ENCODE measurements around the gene PEF1. TPM values are rescaled to one million over a fixed set of nuclear protein-coding genes. Genes with fewer than 3 reads are reported as not detected.

PEF1 gene
- polyA plus RNA-seq, 2 donors: 38.6 to 62.0 TPM

DNA sequence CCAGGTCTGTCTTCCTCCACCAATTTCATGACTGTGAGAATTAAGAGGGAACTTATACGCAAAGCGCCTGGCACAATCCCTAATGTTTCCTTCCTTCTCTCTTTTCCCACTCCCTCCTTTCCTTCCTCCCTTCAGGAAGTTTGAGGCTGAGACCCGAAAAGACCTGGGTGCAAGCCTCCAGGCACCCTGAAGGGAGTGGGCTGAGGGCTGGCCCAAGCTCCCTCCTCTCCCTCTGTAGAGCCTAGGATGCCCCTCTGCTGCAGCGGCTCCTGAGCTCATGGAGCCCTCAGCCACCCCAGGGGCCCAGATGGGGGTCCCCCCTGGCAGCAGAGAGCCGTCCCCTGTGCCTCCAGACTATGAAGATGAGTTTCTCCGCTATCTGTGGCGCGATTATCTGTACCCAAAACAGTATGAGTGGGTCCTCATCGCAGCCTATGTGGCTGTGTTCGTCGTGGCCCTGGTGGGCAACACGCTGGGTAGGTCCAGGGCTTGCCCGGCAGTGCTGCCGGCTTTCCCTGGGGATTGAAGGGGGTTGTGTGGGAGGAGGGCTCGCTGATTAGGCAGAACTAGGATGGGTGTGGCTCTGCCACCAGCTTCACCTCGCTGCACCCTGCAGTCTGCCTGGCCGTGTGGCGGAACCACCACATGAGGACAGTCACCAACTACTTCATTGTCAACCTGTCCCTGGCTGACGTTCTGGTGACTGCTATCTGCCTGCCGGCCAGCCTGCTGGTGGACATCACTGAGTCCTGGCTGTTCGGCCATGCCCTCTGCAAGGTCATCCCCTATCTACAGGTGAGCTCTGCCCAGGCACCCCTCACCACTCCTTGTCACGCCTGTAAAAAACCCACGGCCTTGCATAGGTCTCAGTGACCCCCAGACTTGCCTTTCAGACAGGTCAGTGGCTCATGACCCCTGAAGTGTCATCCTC, 25.5 kb downstream of the PEF1 start:
- no peaks in the 10 kb centered on the region for H3K36me3 ChIP-seq (ENCODE audit: control insufficient read depth in 2 of 2, insufficient read depth in 2 of 2, low read length in 1 of 2)
- no peaks in the 10 kb centered on the region for H3K9me3 ChIP-seq (ENCODE audit: control insufficient read depth in 2 of 2, insufficient read depth in 1 of 2, low read depth in 1 of 2, low read length in 1 of 2)
- whole genome bisulfite sequencing, 2 donors: 76 to 79% methylated on average over 23 of the region's 23 CpGs
- H3K27ac ChIP-seq (ENCODE audit: low read depth in 2 of 2, low read length in 1 of 2): no peak overlapping the region
- no peak overlapping the region for H3K4me3 ChIP-seq (ENCODE audit: low read depth in 1 of 2, low read length in 2 of 2)
- H3K27me3 ChIP-seq (ENCODE audit: control insufficient read depth in 1 of 2, insufficient read depth in 2 of 2, low read length in 2 of 2): no peaks in the 10 kb centered on the region
- peaks cover 3 to 6% of the 10 kb centered on the region in 2 donors for H3K4me1 ChIP-seq (ENCODE audit: control insufficient read depth in 2 of 2, insufficient read depth in 2 of 2, low read length in 1 of 2)

DNA sequence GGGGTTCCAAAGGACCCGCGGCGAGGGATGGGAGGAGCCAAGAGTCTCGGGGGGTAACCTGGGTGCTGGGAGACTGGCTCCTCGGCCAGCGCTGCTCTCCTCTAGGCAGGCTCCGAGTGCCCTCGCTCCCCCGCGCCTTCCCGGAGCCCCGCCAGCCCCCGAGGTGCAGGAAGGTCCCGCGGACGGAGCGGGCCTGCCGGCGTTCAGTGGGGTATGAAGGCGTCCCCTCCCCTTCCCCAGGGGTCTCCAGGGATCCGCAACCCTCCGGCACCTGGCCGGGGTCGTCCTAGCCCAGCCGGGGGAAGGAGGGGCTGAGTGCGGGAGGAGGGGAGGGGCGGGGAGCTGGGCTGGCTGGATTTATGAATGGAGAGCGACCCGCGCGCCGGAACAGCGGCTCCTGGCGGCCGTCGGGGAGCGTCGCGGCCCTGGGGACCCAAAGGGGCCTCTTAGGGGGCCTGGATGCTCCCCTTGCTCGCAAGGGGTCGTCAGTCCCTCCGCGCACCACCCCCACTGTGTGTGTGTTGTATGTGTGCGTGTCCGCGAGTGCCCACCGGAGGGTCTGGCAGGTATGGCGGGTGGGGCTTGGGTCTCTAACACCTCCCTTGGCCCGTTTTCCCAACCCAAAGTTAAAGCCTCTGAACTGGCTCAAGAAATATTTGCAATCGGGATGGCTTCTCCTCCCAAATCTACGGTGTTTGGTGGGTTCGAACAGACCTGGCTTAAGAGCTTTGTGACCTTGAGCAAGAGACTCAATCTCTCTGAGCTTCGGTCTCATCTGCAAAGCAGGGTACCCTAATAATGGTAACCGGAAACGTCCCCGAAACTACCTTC, 26.5 kb downstream of the PEF1 start:
- Histone ChIP-seq H3K27ac (ENCODE audit: low read depth in 2 of 2, low read length in 1 of 2) (no peak overlapping the region), H3K9me3 (ENCODE audit: control insufficient read depth in 2 of 2, insufficient read depth in 1 of 2, low read depth in 1 of 2, low read length in 1 of 2) (no peaks in the 10 kb centered on the region), H3K4me3 (ENCODE audit: low read depth in 1 of 2, low read length in 2 of 2) (peak overlapping the region; percentile 26 to 32), H3K36me3 (ENCODE audit: control insufficient read depth in 2 of 2, insufficient read depth in 2 of 2, low read length in 1 of 2) (no peaks in the 10 kb centered on the region), H3K27me3 (ENCODE audit: control insufficient read depth in 1 of 2, insufficient read depth in 2 of 2, low read length in 2 of 2) (no peaks in the 10 kb centered on the region), H3K4me1 (ENCODE audit: control insufficient read depth in 2 of 2, insufficient read depth in 2 of 2, low read length in 1 of 2) (peaks cover 3 to 6% of the 10 kb centered on the region in 2 donors)
- 11 to 13% methylated on average over 49 to 56 of the region's 56 CpGs for WGBS, 2 donors

DNA sequence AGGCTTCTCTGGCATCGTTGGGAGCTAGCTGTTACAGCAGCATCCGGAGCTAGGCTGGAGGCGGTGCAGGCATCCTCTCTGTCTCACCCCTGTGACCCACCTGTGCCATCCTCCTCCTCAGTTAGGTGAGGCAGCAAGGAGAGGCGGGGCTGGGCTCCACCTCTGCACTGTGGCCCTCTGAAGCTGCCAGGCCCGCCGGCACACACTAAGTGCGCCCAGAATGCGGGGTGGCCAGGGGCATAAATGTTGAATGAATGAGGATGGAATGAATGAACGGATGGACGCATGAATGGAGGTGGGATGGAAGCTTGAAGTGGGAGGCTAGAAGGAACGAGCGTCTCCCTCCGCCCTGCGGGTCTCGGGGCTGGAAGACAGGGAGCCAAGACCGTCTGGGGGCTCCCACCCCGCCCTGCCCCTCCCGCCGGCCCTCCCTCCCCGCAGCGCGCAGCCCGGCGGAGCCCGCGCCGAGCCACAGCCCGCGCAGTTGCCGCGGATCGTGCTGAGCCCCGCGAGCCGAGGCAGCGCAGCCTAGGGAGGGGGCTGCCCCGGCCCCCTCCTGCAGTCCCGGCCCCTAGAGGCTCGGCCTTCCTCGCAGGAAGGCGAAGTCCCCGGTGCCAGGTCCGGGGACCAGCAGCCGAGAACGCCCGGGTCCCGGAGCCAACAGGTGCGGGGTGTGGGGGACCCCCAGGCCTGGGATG, 27.3 kb downstream of the PEF1 start, which contains the start of gene HCRTR1:
HCRTR1 (plus strand) TSS at position 472 of the 698 bp plus-strand sequence. CDS start 1,504 bp downstream, outside the sequence.
- Histone ChIP-seq H3K4me1 (ENCODE audit: control insufficient read depth in 2 of 2, insufficient read depth in 2 of 2, low read length in 1 of 2) (peaks cover 3 to 6% of the 10 kb centered on the region in 2 donors), H3K4me3 (ENCODE audit: low read depth in 1 of 2, low read length in 2 of 2) (peak within 1 kb of the TSS; percentile 26 to 32), H3K9me3 (ENCODE audit: control insufficient read depth in 2 of 2, insufficient read depth in 1 of 2, low read depth in 1 of 2, low read length in 1 of 2) (no peaks in the 10 kb centered on the region), H3K36me3 (ENCODE audit: control insufficient read depth in 2 of 2, insufficient read depth in 2 of 2, low read length in 1 of 2) (no peaks in the 10 kb centered on the region), H3K27ac (ENCODE audit: low read depth in 2 of 2, low read length in 1 of 2) (no peak within 1 kb of the TSS), H3K27me3 (ENCODE audit: control insufficient read depth in 1 of 2, insufficient read depth in 2 of 2, low read length in 2 of 2) (no peaks in the 10 kb centered on the region)
- 6 to 15% methylated on average over 19 to 48 of the region's 48 CpGs for WGBS, 2 donors

DNA sequence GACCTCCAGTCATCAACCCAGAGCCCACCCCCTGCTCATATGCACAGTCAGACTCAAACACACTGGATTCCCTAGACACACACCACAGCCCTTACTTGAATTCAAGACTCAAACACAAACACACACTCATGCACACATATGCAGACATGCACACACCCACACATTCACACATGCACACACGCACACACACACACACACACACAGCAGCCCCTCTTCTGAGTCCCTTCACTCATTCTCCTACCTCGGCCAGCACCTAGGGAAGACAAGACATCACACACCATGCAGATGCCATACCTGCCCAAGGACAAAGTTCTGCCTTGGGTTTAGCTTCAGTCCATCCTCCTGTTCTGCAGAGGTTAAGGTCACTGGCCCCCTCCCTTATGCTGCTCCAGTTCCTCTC, 28.7 kb downstream of the PEF1 start:
- WGBS, 2 donors: 61 to 68% methylated on average over 2 of the region's 2 CpGs
- Histone ChIP-seq H3K9me3 (ENCODE audit: control insufficient read depth in 2 of 2, insufficient read depth in 1 of 2, low read depth in 1 of 2, low read length in 1 of 2) (no peaks in the 10 kb centered on the region), H3K27me3 (ENCODE audit: control insufficient read depth in 1 of 2, insufficient read depth in 2 of 2, low read length in 2 of 2) (no peaks in the 10 kb centered on the region)

DNA sequence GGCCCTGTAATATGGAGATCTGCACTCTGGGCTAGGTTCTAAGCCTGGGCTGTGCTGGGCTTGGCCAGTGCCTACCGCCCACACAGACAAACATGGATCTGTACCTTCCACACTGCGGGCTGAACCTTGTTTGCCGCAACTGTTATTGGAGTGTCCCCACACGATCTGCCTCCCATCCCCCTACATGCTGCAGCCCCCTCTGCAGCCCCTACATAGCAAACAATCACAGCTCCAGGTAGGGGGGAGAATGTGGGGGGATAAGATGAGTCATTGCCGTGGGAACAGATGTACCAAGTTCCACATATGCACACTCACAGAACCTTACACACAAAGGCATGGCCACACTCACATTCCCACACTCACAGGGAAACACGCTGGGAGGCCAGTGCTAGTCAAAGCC, 29.3 kb downstream of the PEF1 start:
- H3K4me3 ChIP-seq (ENCODE audit: low read depth in 1 of 2, low read length in 2 of 2): no peak overlapping the region
- no peak overlapping the region for H3K27ac ChIP-seq (ENCODE audit: low read depth in 2 of 2, low read length in 1 of 2)
- H3K27me3 ChIP-seq (ENCODE audit: control insufficient read depth in 1 of 2, insufficient read depth in 2 of 2, low read length in 2 of 2): no peaks in the 10 kb centered on the region
- H3K36me3 ChIP-seq (ENCODE audit: control insufficient read depth in 2 of 2, insufficient read depth in 2 of 2, low read length in 1 of 2): no peaks in the 10 kb centered on the region
- H3K4me1 ChIP-seq (ENCODE audit: control insufficient read depth in 2 of 2, insufficient read depth in 2 of 2, low read length in 1 of 2): peaks cover 3 to 6% of the 10 kb centered on the region in 2 donors
- WGBS, 2 donors: 89 to 92% methylated on average over 6 of the region's 6 CpGs
- no peaks in the 10 kb centered on the region for H3K9me3 ChIP-seq (ENCODE audit: control insufficient read depth in 2 of 2, insufficient read depth in 1 of 2, low read depth in 1 of 2, low read length in 1 of 2)

More for the DNA sequence above, 28.7 kb downstream of the PEF1 start:
- Histone ChIP-seq H3K4me3 (ENCODE audit: low read depth in 1 of 2, low read length in 2 of 2) (no peak overlapping the region), H3K4me1 (ENCODE audit: control insufficient read depth in 2 of 2, insufficient read depth in 2 of 2, low read length in 1 of 2) (peaks cover 3 to 6% of the 10 kb centered on the region in 2 donors), H3K36me3 (ENCODE audit: control insufficient read depth in 2 of 2, insufficient read depth in 2 of 2, low read length in 1 of 2) (no peaks in the 10 kb centered on the region), H3K27ac (ENCODE audit: low read depth in 2 of 2, low read length in 1 of 2) (no peak overlapping the region)

DNA sequence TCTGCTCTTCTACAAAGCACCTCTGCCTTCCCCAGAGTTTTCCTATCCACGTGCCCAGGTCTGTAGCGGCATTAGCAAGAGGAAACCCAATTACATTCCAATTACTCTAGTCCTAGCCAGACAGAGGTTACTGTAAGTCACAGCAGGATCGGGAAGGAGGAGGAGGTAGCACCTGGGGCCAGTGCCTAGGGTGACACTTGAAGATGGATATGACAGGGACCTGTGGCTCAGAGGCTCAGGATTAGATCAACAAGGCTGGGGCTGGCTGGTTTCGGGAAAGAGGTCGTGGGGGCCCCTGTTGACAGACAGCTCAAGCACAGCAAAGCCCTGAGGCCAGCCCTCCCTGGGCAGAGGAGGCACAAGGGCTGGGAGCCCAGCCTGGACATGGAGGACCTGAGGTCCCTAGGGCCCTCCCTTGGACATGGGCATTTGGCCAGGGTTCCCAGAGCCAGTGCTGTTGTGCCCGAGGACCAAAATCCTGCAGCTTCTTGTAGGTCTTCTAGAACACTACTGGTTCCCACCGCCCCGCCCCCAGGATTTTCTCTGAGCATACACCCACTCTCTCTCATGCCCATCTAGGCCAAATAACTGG, 30.2 kb downstream of the PEF1 start:
- H3K4me1 ChIP-seq (ENCODE audit: control insufficient read depth in 2 of 2, insufficient read depth in 2 of 2, low read length in 1 of 2): peaks cover 0 to 3% of the 10 kb centered on the region in 2 donors
- WGBS, 2 donors: 78 to 86% methylated on average over 8 of the region's 8 CpGs
- no peaks in the 10 kb centered on the region for H3K27me3 ChIP-seq (ENCODE audit: control insufficient read depth in 1 of 2, insufficient read depth in 2 of 2, low read length in 2 of 2)
- no peaks in the 10 kb centered on the region for H3K36me3 ChIP-seq (ENCODE audit: control insufficient read depth in 2 of 2, insufficient read depth in 2 of 2, low read length in 1 of 2)
- H3K27ac ChIP-seq (ENCODE audit: low read depth in 2 of 2, low read length in 1 of 2): no peak overlapping the region
- H3K4me3 ChIP-seq (ENCODE audit: low read depth in 1 of 2, low read length in 2 of 2): no peak overlapping the region
- no peaks in the 10 kb centered on the region for H3K9me3 ChIP-seq (ENCODE audit: control insufficient read depth in 2 of 2, insufficient read depth in 1 of 2, low read depth in 1 of 2, low read length in 1 of 2)

DNA sequence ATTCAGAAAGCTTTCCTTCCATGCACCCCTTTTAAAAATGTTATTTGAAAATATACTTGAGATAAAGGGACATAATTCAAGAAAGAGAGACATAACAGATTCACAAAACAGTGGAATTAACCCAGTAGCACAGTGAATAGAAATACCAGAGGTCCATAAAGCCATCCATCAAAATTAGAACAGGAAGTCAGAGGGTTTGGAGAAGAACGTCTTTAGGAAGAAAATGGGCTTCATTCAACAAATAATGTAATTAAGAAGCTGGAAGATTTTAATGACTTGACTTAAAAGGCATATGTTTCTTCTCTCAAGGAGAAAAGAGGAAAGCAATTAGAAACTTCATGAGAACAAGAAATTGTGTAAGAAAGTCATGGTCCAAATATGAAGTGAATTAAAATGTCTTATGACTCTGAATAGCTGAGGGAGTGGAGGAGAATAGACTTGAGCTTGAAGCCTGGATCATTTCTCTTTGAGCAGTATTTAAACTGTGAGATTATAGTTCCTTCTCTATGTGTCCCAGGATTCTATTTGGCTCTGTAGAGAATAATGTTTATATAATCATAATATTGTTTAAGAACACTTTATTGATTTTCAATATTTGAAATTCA, 35.1 kb downstream of the PEF1 start:
- Histone ChIP-seq H3K27me3 (ENCODE audit: control insufficient read depth in 1 of 2, insufficient read depth in 2 of 2, low read length in 2 of 2) (no peaks in the 10 kb centered on the region), H3K4me1 (ENCODE audit: control insufficient read depth in 2 of 2, insufficient read depth in 2 of 2, low read length in 1 of 2) (no peaks in the 10 kb centered on the region), H3K4me3 (ENCODE audit: low read depth in 1 of 2, low read length in 2 of 2) (no peak overlapping the region), H3K27ac (ENCODE audit: low read depth in 2 of 2, low read length in 1 of 2) (no peak overlapping the region), H3K9me3 (ENCODE audit: control insufficient read depth in 2 of 2, insufficient read depth in 1 of 2, low read depth in 1 of 2, low read length in 1 of 2) (no peaks in the 10 kb centered on the region), H3K36me3 (ENCODE audit: control insufficient read depth in 2 of 2, insufficient read depth in 2 of 2, low read length in 1 of 2) (no peaks in the 10 kb centered on the region)
- 10 to 20% methylated on average over 1 of the region's 1 CpG for WGBS, 2 donors

DNA sequence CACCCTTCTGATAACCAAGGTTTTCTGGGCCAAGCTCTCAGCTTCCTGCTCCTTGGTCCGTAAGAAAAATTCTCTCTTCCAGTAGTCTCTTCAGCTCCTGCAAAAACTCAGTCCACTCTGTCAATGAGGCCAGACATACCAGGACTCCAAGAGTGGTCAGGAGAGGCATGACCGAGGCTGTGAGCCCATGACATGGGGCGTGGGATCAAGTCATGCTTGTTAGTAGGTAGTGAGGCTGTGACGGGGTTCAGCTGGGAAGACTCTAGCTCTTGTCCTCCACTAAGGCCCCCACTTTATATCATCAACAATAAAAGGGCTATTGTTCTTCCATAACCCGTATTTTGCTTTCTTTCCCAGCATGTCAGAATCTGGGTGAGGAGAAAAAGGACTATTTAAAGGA, 37.3 kb downstream of the PEF1 start:
- H3K4me3 ChIP-seq (ENCODE audit: low read depth in 1 of 2, low read length in 2 of 2): no peak overlapping the region
- H3K4me1 ChIP-seq (ENCODE audit: control insufficient read depth in 2 of 2, insufficient read depth in 2 of 2, low read length in 1 of 2): no peaks in the 10 kb centered on the region
- WGBS, 2 donors: 95% methylated on average over 5 of the region's 5 CpGs
- H3K27ac ChIP-seq (ENCODE audit: low read depth in 2 of 2, low read length in 1 of 2): no peak overlapping the region
- H3K9me3 ChIP-seq (ENCODE audit: control insufficient read depth in 2 of 2, insufficient read depth in 1 of 2, low read depth in 1 of 2, low read length in 1 of 2): no peaks in the 10 kb centered on the region
- no peaks in the 10 kb centered on the region for H3K36me3 ChIP-seq (ENCODE audit: control insufficient read depth in 2 of 2, insufficient read depth in 2 of 2, low read length in 1 of 2)
- H3K27me3 ChIP-seq (ENCODE audit: control insufficient read depth in 1 of 2, insufficient read depth in 2 of 2, low read length in 2 of 2): no peaks in the 10 kb centered on the region

All from esophagus (tissue), 2 donors.